GM12878 (cell line): ENCODE results near the gene AGRN. TPM values are rescaled to one million over a fixed set of nuclear protein-coding genes. Genes with fewer than 3 reads are reported as not detected.

Source experiments
- ATAC-seq: fragments of 200-7000 bp; cut with Tn5 transposase; 3 replicates; pipeline ENCODE4 v1.9.1; 2020; ENCODE audit warnings: mild to moderate bottlenecking, moderate library complexity
- BruUV-seq: library from RNA; stranded (reverse); fragments of 400-500 nt; replicated peaks from 2 replicates; lab custom pipeline; 2021; lab: Mats Ljungman, UMichigan
- CTCF ChIA-PET: fragments of 300-600 bp; sonication (Branson Sonifier 250); formaldehyde crosslinking; extraction: SDS; loops from one replicate; lab custom pipeline; 2021; ENCODE audit warnings: inconsistent platforms; lab: Yijun Ruan, JAX
- POLR2A ChIA-PET: fragments of 350-600 bp; formaldehyde crosslinking; extraction: SDS; loops from one replicate; lab custom pipeline; 2021; ENCODE audit warnings: inconsistent platforms; lab: Charles Lee
- RAD21 ChIA-PET: fragments of 300-600 bp; sonication (Branson Sonifier 250); formaldehyde crosslinking; loops from one replicate; lab custom pipeline; 2023; ENCODE audit warnings: antibody characterized with exemption; ENCODE audit not compliant: unreplicated experiment; lab: Charles Lee
- SMC1A ChIA-PET: fragments of 300-600 bp; sonication (Branson Sonifier 250); formaldehyde crosslinking; loops from one replicate; lab custom pipeline; 2023; ENCODE audit not compliant: unreplicated experiment, uncharacterized antibody; lab: Charles Lee
- DNase-seq: peaks from one replicate; pipeline ENCODE4 v3.0.0-alpha.2; 2011; ENCODE audit warnings: low read depth, low spot score
- FAIRE-seq: peaks from 3 replicates; lab custom pipeline; 2011; peaks lifted over from hg19 to GRCh38; lab: Jason Lieb, UNC
- H2AFZ ChIP-seq: 2 replicates; pipeline ENCODE4 v1.6.0; 2011; ENCODE audit warnings: low read depth, low read length, control low read depth; ENCODE audit not compliant: control insufficient read depth
- H3K27ac ChIP-seq: 2 replicates; pipeline ENCODE4 v1.5.1; 2011; ENCODE audit warnings: control low read depth; ENCODE audit not compliant: control insufficient read depth, insufficient read depth
- H3K27me3 ChIP-seq, 2 experiments: replicated peaks in 1 of 2; 2 replicates each; pipeline versions ENCODE4 v1.6.0 to v1.6.1; 2011; ENCODE audit warnings: low read length in 1 of 2; ENCODE audit not compliant: control insufficient read depth in 2 of 2, insufficient read depth in 2 of 2
- H3K36me3 ChIP-seq, 2 experiments: 2 replicates each; pipeline ENCODE4 v1.5.1; 2011; ENCODE audit warnings: low read length in 1 of 2; ENCODE audit not compliant: control insufficient read depth in 2 of 2, insufficient read depth in 2 of 2
- H3K4me1 ChIP-seq: 2 replicates; pipeline ENCODE4 v1.6.1; 2011; ENCODE audit warnings: mild to moderate bottlenecking, low read length, moderate library complexity, mixed read lengths; ENCODE audit not compliant: control insufficient read depth, insufficient read depth
- H3K4me2 ChIP-seq: 2 replicates; pipeline ENCODE4 v1.6.0; 2011; ENCODE audit warnings: control low read depth; ENCODE audit not compliant: control insufficient read depth, insufficient read depth
- H3K4me3 ChIP-seq: fragments of 200-600 bp; sonication (generic); 2 replicates; pipeline ENCODE4 v1.5.1; 2016
- H3K79me2 ChIP-seq: 2 replicates; pipeline ENCODE4 v1.6.0; 2011; ENCODE audit warnings: low read length; ENCODE audit not compliant: control insufficient read depth, insufficient read depth
- H3K9ac ChIP-seq: 2 replicates; pipeline ENCODE4 v1.8.0; 2011; ENCODE audit warnings: low read length, control low read depth, mixed read lengths; ENCODE audit not compliant: control insufficient read depth, insufficient read depth
- H3K9me3 ChIP-seq: replicated peaks from 3 replicates; pipeline ENCODE4 v1.5.1; 2011; ENCODE audit warnings: mild to moderate bottlenecking, low read length; ENCODE audit not compliant: control insufficient read depth, insufficient read depth
- H4K20me1 ChIP-seq: 2 replicates; pipeline ENCODE4 v1.6.0; 2011; ENCODE audit not compliant: control insufficient read depth, insufficient read depth
- BMI1 ChIP-seq: fragments of 450-650 bp; IDR thresholded peaks from 2 replicates; pipeline ENCODE4 v1.6.1; 2016; ENCODE audit warnings: mild to moderate bottlenecking, moderate library complexity, borderline replicate concordance
- CBX3 ChIP-seq: fragments of 200-600 bp; sonication (generic); IDR thresholded peaks from 2 replicates; pipeline ENCODE4 v1.6.1; 2016; ENCODE audit warnings: low read depth, borderline replicate concordance
- CHD4 ChIP-seq: fragments of 200-600 bp; sonication (generic); IDR thresholded peaks from 2 replicates; pipeline ENCODE4 v1.6.1; 2016; ENCODE audit warnings: mild to moderate bottlenecking
- ESRRA ChIP-seq: IDR thresholded peaks from 2 replicates; pipeline ENCODE4 v1.6.1; 2012; ENCODE audit warnings: mild to moderate bottlenecking, low read length, improper control_type of control experiment
- FOXM1 ChIP-seq: IDR thresholded peaks from 2 replicates; pipeline ENCODE4 v1.6.1; 2012; ENCODE audit warnings: low read depth, mild to moderate bottlenecking, inconsistent platforms, low read length, moderate library complexity
- IRF4 ChIP-seq: IDR thresholded peaks from 2 replicates; pipeline ENCODE4 v1.6.1; 2011; ENCODE audit warnings: low read depth, low read length
- MLLT1 ChIP-seq: fragments of 450-650 bp; IDR thresholded peaks from 2 replicates; pipeline ENCODE4 v1.6.1; 2016; ENCODE audit warnings: mild to moderate bottlenecking
- MYB ChIP-seq: fragments of 150-350 bp; IDR thresholded peaks from 2 replicates; pipeline ENCODE4 v1.6.1; 2014; ENCODE audit warnings: mild to moderate bottlenecking, low read depth, low read length, borderline replicate concordance
- MYC ChIP-seq: IDR thresholded peaks from 2 replicates; pipeline ENCODE4 v1.6.1; 2011; ENCODE audit warnings: mild to moderate bottlenecking, low read length, moderate library complexity, inconsistent platforms; ENCODE audit not compliant: insufficient read depth, insufficient replicate concordance, insufficient read length, severe bottlenecking
- NBN ChIP-seq: fragments of 450-650 bp; IDR thresholded peaks from 2 replicates; pipeline ENCODE4 v1.6.1; 2016
- PAX5 ChIP-seq: IDR thresholded peaks from 2 replicates; pipeline ENCODE4 v1.6.1; 2011; ENCODE audit warnings: low read depth, low read length, borderline replicate concordance
- RUNX3 ChIP-seq: IDR thresholded peaks from 2 replicates; pipeline ENCODE4 v1.6.1; 2012; ENCODE audit warnings: low read length, inconsistent platforms
- SIN3A ChIP-seq: IDR thresholded peaks from 2 replicates; pipeline ENCODE4 v1.6.1; 2012; ENCODE audit warnings: low read depth, low read length, improper control_type of control experiment
- TAF1 ChIP-seq: IDR thresholded peaks from 2 replicates; pipeline ENCODE4 v1.6.1; 2011; ENCODE audit warnings: mild to moderate bottlenecking, low read depth, low read length, borderline replicate concordance
- ZNF384 ChIP-seq: IDR thresholded peaks from 2 replicates; pipeline ENCODE4 v1.6.1; 2012; ENCODE audit warnings: low read depth, mild to moderate bottlenecking, low read length, improper control_type of control experiment, borderline replicate concordance
- ZNF687 ChIP-seq: fragments of 450-650 bp; IDR thresholded peaks from 2 replicates; pipeline ENCODE4 v1.6.1; 2017; ENCODE audit warnings: mild to moderate bottlenecking, moderate library complexity
- WGBS: methylation state at CpG from one replicate; pipeline ENCODE4 v1.1.6; 2016; ENCODE audit warnings: low lambda C conversion rate; ENCODE audit not compliant: insufficient replicate concordance, insufficient coverage; ENCODE audit errors: missing lambda C conversion rate; 5-methylcytosine and 5-hydroxymethylcytosine counted together
- in situ Hi-C: fragments of 300-500 bp; cut with MboI; formaldehyde crosslinking; loops from 9 replicates; pipeline ENCODE4 v1.14.3; 2018; ENCODE audit warnings: mixed read lengths
- intact Hi-C: fragments of 100-400 bp; cut with micrococcal nuclease; formaldehyde crosslinking; loops from one replicate; pipeline ENCODE4 v1.14.2; 2022; ENCODE audit not compliant: unreplicated experiment
- polyA plus RNA-seq, 11 experiments: library from polyadenylated mRNA; depleted of rRNA in 4 of 11; unstranded in 6 of 11; stranded (reverse) in 5 of 11; fragments of >200 nt; fragmentation: Nextera tagmentation in 4 of 11; fragmentation: Illumina TruSeq in 1 of 11; extraction: Ambion mirVana in 4 of 11; extraction: Trizol in 1 of 11; gene quantifications; 1 replicate in 1 of 11; 2 replicates in 10 of 11; pipeline versions ENCODE4 v1.2.1 to v1.2.3, GENCODE V29; 2011 to 2016; ENCODE audit warnings: inconsistent platforms in 2 of 11, missing spikeins in 2 of 11, low read depth in 1 of 11
- total RNA-seq, 4 experiments: library from RNA; depleted of rRNA in 3 of 4; stranded (reverse); fragments of >200 nt in 3 of 4; fragmentation: Illumina TruSeq in 1 of 4; extraction: Trizol in 1 of 4; gene quantifications; 2 replicates each; pipeline versions ENCODE4 v1.2.1 to v1.2.3, GENCODE V29; 2013 to 2021

AGRN gene
- total and polyA plus RNA-seq, 10 of the 15 experiments (the other 5 are each of a cell fraction or from before 2014, with no cell fraction given), result 0.02 to 41.8 (median 4.1) TPM

- TF ChIP-seq TAF1 (no peak), MYB (no peak), MYC (no peak), NBN (no peak), ESRRA (no peak), FOXM1 (no peak), CHD4 (no peak), CBX3 (no peak), ZNF384 (no peak)
- TF ChIP-seq, all 136 proteins: peak for 0
Measured at GRCh38 chr1:1037366-1038327, 17.7 kb downstream of the AGRN start (continued).

GRCh38 chr1:1038694-1039093 is 18.8 kb downstream of the AGRN start:
- Histone ChIP-seq H3K9me3 (no peaks in the 10 kb centered on the region), H3K4me3 (no peak overlapping the region), H4K20me1 (no peaks in the 10 kb centered on the region), H3K4me1 (peaks cover 28% of the 10 kb centered on the region), H3K36me3 (peaks cover 0 to 2% of the 10 kb centered on the region in 2 experiments; a peak in 2 of 4 replicates), H3K9ac (no peak overlapping the region), H2AFZ (no peak overlapping the region), H3K4me2 (peak overlapping the region; percentile 77), H3K79me2 (no peaks in the 10 kb centered on the region), H3K27me3 (no peaks in the 10 kb centered on the region), H3K27ac (no peak overlapping the region)
- intact Hi-C loops, result loop anchor here (1.0 kb wide), 1 partner anchor 26 kb away; no protein-coding TSS in a partner anchor
- DNase-seq, result no peak
- RAD21 ChIA-PET, result interaction anchor here (1.2 to 3.5 kb wide), 3 partner anchors 20 to 212 kb away, joined by 4 to 26 read pairs (median 6); no protein-coding TSS in a partner anchor
- CTCF ChIA-PET, result interaction anchor here (1.2 to 3.3 kb wide), 4 partner anchors 21 to 81 kb away, joined by 3 to 29 read pairs (median 7); no protein-coding TSS in a partner anchor
- peak; percentile 70 for FAIRE-seq
- POLR2A ChIA-PET, result interaction anchor here (0.6 to 2.4 kb wide), 7 partner anchors 20 to 212 kb away, joined by 3 to 9 read pairs (median 6); no protein-coding TSS in a partner anchor
- WGBS, result 21% methylated on average over 6 of the region's 6 CpGs
- in situ Hi-C loops, result no loop called here
- no TSS peak for BruUV-seq
- SMC1A ChIA-PET, result interaction anchor here (0.9 to 2.2 kb wide), 4 partner anchors 25 to 83 kb away, joined by 3 to 14 read pairs (median 4); partner anchors contain the start of gene ISG15
- peak; percentile 90 for ATAC-seq
- TF ChIP-seq PAX5, result no peak
- no peak for TF ChIP-seq BMI1
- TF ChIP-seq ZNF687, result no peak
- peak; percentile 41; the same call in 1 of the 2 replicates for TF ChIP-seq NBN
- TF ChIP-seq RUNX3, result peak; percentile 90
- TF ChIP-seq MYC, result no peak
- no peak for TF ChIP-seq SIN3A
- TF ChIP-seq IRF4, result peak; percentile 69; the same call in 1 of the 2 replicates
- TF ChIP-seq MLLT1, result peak; percentile 65; the same call in 1 of the 2 replicates
